Panc1 (cell line): ENCODE data around the gene BBC3. TPM values are rescaled to one million over a fixed set of nuclear protein-coding genes. Genes with fewer than 3 reads are reported as not detected.
"Not testable (repeated sequence)": the region's sequence is repeated elsewhere in the genome, so short reads cannot be mapped to it uniquely, and the experiment has no call there.

Experiments used
- ATAC-seq: fragments of 200-7000 bp; cut with Tn5 transposase; 2 replicates; pipeline ENCODE4 v1.9.1; 2020; ENCODE audit warnings: mild to moderate bottlenecking, moderate library complexity
- BruUV-seq: library from RNA; stranded (reverse); fragments of 400-500 nt; replicated peaks from 2 replicates; lab custom pipeline; 2021; lab: Mats Ljungman, UMichigan
- CTCF ChIA-PET: fragments of 300-600 bp; sonication (Branson Sonifier 250); formaldehyde crosslinking; loops from one replicate; lab custom pipeline; 2022; ENCODE audit warnings: antibody characterized with exemption; lab: Charles Lee
- POLR2A ChIA-PET: fragments of 300-600 bp; sonication (Branson Sonifier 250); formaldehyde crosslinking; loops from one replicate; lab custom pipeline; 2022; ENCODE audit warnings: antibody characterized with exemption; lab: Charles Lee
- DNase-seq: peaks from one replicate; pipeline ENCODE4 v3.0.0-alpha.2; 2010; ENCODE audit warnings: low read depth, low spot score
- H3K27ac ChIP-seq: 2 replicates; pipeline ENCODE4 v1.5.1; 2011; ENCODE audit warnings: mild to moderate bottlenecking, low read length, inconsistent platforms
- H3K27me3 ChIP-seq: fragments of 200-500 bp; sonication (Bioruptor generic); 2 replicates; pipeline ENCODE4 v1.6.0; 2014; ENCODE audit warnings: low read length, inconsistent platforms; ENCODE audit not compliant: control insufficient read depth, insufficient read depth
- H3K36me3 ChIP-seq: fragments of 200-500 bp; sonication (Bioruptor generic); 2 replicates; pipeline ENCODE4 v1.5.1; 2014; ENCODE audit warnings: inconsistent platforms, mild to moderate bottlenecking, low read length, moderate library complexity; ENCODE audit not compliant: control insufficient read depth, insufficient read depth
- H3K4me1 ChIP-seq: 2 replicates; pipeline ENCODE4 v1.5.1; 2011; ENCODE audit warnings: inconsistent platforms, mild to moderate bottlenecking, low read length, moderate library complexity; ENCODE audit not compliant: control insufficient read depth, insufficient read depth
- H3K4me3 ChIP-seq, 2 experiments: 2 replicates each; pipeline ENCODE4 v1.5.1; 2011 to 2012; ENCODE audit warnings: low read depth in 2 of 2, low read length in 2 of 2, mild to moderate bottlenecking in 2 of 2, inconsistent platforms in 1 of 2, moderate library complexity in 1 of 2
- H3K9me3 ChIP-seq: fragments of 200-500 bp; sonication (Bioruptor generic); 2 replicates; pipeline ENCODE4 v1.5.1; 2014; ENCODE audit warnings: low read depth, mild to moderate bottlenecking, inconsistent platforms, low read length, moderate library complexity; ENCODE audit not compliant: control insufficient read depth, insufficient read depth
- POLR2AphosphoS5 ChIP-seq: IDR thresholded peaks from 2 replicates; pipeline ENCODE4 v1.6.1; 2012; ENCODE audit warnings: mild to moderate bottlenecking, low read depth, low read length, moderate library complexity
- SIN3A ChIP-seq: IDR thresholded peaks from 2 replicates; pipeline ENCODE4 v1.6.1; 2012; ENCODE audit warnings: low read depth, mild to moderate bottlenecking, low read length, moderate library complexity, borderline replicate concordance; ENCODE audit not compliant: insufficient read depth
- TCF7L2 ChIP-seq: IDR thresholded peaks from 2 replicates; pipeline ENCODE4 v1.6.1; 2011; ENCODE audit warnings: mild to moderate bottlenecking, low read depth, low read length, inconsistent platforms
- in situ Hi-C: cut with HindIII; loops from 2 replicates; pipeline ENCODE4 v1.10.0; 2016; ENCODE audit warnings: low sequenced_read_pairs, low pct_unique_long_range_greater_than_20kb
- intact Hi-C: fragments of 100-400 bp; cut with micrococcal nuclease; formaldehyde crosslinking; loops from one replicate; pipeline ENCODE4 v1.10.0; 2022; ENCODE audit not compliant: unreplicated experiment
- total RNA-seq: library from RNA; stranded (reverse); gene quantifications from one replicate; pipeline ENCODE4 v1.2.1, GENCODE V29; 2021; ENCODE audit not compliant: unreplicated experiment
- TF ChIP-seq, protein P1 (sequence below), 2 experiments: IDR thresholded peaks; 2 replicates each; pipeline ENCODE4 v1.6.1; 2011 to 2012; ENCODE audit warnings: low read depth in 2 of 2, control low read depth in 1 of 2, low read length in 1 of 2, mild to moderate bottlenecking in 1 of 2, moderate library complexity in 1 of 2; ENCODE audit not compliant: insufficient read depth in 1 of 2
- TF ChIP-seq, protein P2 (sequence below): fragments of 450-650 bp; IDR thresholded peaks from 2 replicates; pipeline ENCODE4 v1.5.1; 2017; ENCODE audit warnings: mild to moderate bottlenecking

The BBC3 gene
- total RNA-seq, 1 experiment from 2014 or later = 7.6 TPM

DNA sequence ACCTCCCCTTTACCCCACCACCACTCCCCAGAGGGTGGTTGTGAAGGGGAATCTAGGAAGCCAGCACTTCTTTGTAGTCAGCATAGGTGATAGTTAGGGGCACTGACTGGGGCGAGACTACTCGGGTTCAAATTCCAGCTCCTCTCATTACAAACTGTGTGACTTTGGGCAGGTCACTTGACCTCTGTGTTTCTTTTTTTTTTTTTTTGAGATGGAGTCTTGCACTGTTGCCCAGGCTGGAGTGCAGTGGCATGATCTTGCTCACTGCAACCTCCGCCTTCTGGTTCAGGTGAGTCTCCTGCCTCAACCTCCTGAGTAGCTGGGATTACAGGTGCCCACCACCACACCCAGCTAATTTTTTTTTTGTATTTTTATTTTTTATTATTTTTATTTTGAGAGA lies 45.5 kb upstream of the BBC3 start:
- H3K36me3 ChIP-seq, H3K4me3 ChIP-seq, H3K27ac ChIP-seq, intact Hi-C loops, DNase-seq, H3K4me1 ChIP-seq, BruUV-seq, in situ Hi-C loops, POLR2A ChIA-PET, H3K27me3 ChIP-seq, H3K9me3 ChIP-seq, ATAC-seq: not testable (repeated sequence)
- CTCF ChIA-PET = interaction anchor here (0.7 kb wide), 1 partner anchor 19 kb away, joined by 5 read pairs; no protein-coding TSS in a partner anchor

DNA sequence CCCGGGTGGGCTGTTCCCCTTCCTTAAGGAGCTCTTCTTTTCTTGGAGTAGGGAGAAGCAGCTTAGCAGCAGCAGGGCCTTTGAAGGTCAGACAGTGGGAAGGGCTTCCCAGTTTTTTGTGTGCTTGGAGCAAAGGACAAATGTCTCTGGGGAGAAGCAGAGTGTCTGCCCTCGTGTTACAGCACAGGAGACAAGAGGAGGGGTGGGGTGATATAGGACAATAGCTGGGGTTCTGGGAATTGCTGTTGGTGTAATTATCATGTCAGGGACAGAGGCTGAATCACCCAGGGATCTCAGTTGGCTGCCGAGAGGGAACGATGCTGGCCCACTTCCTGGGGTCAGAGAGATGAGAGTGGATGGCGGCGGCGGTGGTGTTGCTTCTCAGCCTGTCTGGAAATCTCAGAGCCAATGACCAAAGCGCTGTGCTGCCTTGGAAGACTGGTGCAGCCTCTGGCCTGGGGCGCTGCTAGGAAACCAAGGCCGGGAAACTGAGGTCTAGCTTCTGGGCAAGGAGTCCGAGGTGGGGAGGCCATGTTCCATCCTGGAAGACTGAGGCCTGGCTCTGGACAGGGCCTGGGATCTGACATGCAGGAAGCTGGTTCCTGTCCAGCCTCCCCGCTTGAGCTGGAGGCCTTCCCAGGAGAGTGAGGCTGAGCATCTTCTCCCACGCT lies 44.9 kb upstream of the BBC3 start:
- H3K36me3 ChIP-seq = peaks cover 2% of the 10 kb centered on the region; the same call in 1 of the 2 replicates
- H3K4me3 ChIP-seq = peak overlapping the region in 1 of 2 experiments; percentile 40; a peak in 2 of 4 replicates
- in situ Hi-C loops (no loop called here), intact Hi-C loops (no loop called here)
- H3K27ac ChIP-seq = peak overlapping the region; percentile 3; the same call in 1 of the 2 replicates
- H3K4me1 ChIP-seq = peaks cover 9% of the 10 kb centered on the region
- TF ChIP-seq, protein P1, sequence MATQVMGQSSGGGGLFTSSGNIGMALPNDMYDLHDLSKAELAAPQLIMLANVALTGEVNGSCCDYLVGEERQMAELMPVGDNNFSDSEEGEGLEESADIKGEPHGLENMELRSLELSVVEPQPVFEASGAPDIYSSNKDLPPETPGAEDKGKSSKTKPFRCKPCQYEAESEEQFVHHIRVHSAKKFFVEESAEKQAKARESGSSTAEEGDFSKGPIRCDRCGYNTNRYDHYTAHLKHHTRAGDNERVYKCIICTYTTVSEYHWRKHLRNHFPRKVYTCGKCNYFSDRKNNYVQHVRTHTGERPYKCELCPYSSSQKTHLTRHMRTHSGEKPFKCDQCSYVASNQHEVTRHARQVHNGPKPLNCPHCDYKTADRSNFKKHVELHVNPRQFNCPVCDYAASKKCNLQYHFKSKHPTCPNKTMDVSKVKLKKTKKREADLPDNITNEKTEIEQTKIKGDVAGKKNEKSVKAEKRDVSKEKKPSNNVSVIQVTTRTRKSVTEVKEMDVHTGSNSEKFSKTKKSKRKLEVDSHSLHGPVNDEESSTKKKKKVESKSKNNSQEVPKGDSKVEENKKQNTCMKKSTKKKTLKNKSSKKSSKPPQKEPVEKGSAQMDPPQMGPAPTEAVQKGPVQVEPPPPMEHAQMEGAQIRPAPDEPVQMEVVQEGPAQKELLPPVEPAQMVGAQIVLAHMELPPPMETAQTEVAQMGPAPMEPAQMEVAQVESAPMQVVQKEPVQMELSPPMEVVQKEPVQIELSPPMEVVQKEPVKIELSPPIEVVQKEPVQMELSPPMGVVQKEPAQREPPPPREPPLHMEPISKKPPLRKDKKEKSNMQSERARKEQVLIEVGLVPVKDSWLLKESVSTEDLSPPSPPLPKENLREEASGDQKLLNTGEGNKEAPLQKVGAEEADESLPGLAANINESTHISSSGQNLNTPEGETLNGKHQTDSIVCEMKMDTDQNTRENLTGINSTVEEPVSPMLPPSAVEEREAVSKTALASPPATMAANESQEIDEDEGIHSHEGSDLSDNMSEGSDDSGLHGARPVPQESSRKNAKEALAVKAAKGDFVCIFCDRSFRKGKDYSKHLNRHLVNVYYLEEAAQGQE (IDR thresholded peaks at IDR 0.05; ENCODE audit: insufficient read depth in 1 of 2, low read depth in 2 of 2, low read length in 1 of 2) = no peak
- TF ChIP-seq TCF7L2 (no peak), SIN3A (no peak), POLR2AphosphoS5 (no peak)
- TF ChIP-seq, protein P2, sequence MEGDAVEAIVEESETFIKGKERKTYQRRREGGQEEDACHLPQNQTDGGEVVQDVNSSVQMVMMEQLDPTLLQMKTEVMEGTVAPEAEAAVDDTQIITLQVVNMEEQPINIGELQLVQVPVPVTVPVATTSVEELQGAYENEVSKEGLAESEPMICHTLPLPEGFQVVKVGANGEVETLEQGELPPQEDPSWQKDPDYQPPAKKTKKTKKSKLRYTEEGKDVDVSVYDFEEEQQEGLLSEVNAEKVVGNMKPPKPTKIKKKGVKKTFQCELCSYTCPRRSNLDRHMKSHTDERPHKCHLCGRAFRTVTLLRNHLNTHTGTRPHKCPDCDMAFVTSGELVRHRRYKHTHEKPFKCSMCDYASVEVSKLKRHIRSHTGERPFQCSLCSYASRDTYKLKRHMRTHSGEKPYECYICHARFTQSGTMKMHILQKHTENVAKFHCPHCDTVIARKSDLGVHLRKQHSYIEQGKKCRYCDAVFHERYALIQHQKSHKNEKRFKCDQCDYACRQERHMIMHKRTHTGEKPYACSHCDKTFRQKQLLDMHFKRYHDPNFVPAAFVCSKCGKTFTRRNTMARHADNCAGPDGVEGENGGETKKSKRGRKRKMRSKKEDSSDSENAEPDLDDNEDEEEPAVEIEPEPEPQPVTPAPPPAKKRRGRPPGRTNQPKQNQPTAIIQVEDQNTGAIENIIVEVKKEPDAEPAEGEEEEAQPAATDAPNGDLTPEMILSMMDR = no peak
- ChIA-PET POLR2A (no interaction called here), CTCF (no interaction called here)
- no peaks in the 10 kb centered on the region for H3K27me3 ChIP-seq
- DNase-seq (no peak), ATAC-seq (no peak)
- BruUV-seq = no TSS peak
- no peaks in the 10 kb centered on the region for H3K9me3 ChIP-seq
